ENCODE results near the gene ZNF81. TPM values are rescaled to one million over a fixed set of nuclear protein-coding genes. Genes with fewer than 3 reads are reported as not detected.
A peak's percentile ranks its signal among the peaks of the same experiment; 100 is the strongest.

Gene ZNF81
- total and polyA plus RNA-seq, 2 donors (not counting 1 experiment from before 2014, with no cell fraction given) = 3.5 to 5.4 TPM

GRCh38 chrX:47815901-47816845, 20.5 kb upstream of the ZNF81 start:
- H4K20me1 ChIP-seq (ENCODE audit: control insufficient read depth, extremely low read depth, insufficient read depth, low read length) = no peaks in the 10 kb centered on the region
- DNase-seq (ENCODE audit: low read depth in 2 of 2) = peak; percentile 9 to 33
- H2AFZ ChIP-seq (ENCODE audit: low read length) = no peak overlapping the region
- H3K4me1 ChIP-seq (ENCODE audit: control insufficient read depth, extremely low read depth, insufficient read depth, low read length) = no peaks in the 10 kb centered on the region
- H3K27ac ChIP-seq (ENCODE audit: insufficient read depth, low read length) = no peak overlapping the region
- H3K36me3 ChIP-seq (ENCODE audit: control insufficient read depth, insufficient read depth, low read length) = no peaks in the 10 kb centered on the region
- H3K27me3 ChIP-seq (ENCODE audit: control insufficient read depth, insufficient read depth, low read length) = no peaks in the 10 kb centered on the region
- H3K9me3 ChIP-seq (ENCODE audit: control insufficient read depth, insufficient read depth, low read depth, low read length) = no peaks in the 10 kb centered on the region
- no peak overlapping the region for H3K9ac ChIP-seq (ENCODE audit: insufficient read depth, low read length)
- no peak overlapping the region for H3K4me3 ChIP-seq (replicated peaks in 1 of 4; ENCODE audit: control extremely low read depth in 1 of 4, insufficient read depth in 1 of 4, low read depth in 3 of 4, low read length in 4 of 4)
- H3K4me2 ChIP-seq (ENCODE audit: extremely low read depth, insufficient read depth, low read length) = no peak overlapping the region
- TF ChIP-seq EZH2 (IDR thresholded peaks at IDR 0.05; ENCODE audit: low read length, missing control alignments) (no peak), CTCF (conservative IDR thresholded peaks at IDR 0.05 in 1 of 2, IDR thresholded peaks at IDR 0.05 in 1 of 2; ENCODE audit: low read depth in 1 of 2, low read length in 2 of 2) (no peak)
- no peaks in the 10 kb centered on the region for H3K79me2 ChIP-seq (ENCODE audit: control insufficient read depth, insufficient read depth, low read length)

DNA sequence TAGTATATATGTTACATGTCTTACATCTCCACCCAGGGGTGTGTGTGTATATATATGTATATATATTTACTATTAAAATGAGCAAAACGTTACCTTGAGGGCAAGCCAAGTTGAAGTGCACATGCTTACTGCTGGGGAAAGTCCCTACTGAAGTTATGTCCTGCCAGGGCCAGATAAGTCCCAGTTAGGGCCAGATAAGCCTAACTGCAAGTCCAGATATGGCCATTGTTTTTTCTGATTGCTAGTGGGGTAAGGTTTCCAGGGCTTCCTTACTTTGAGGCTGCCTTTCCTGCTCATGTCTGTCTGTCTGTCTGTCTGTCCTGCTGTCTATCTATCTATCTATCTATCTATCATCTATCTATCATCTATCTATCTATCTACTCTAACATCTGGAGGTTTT, 19.3 kb upstream of the ZNF81 start:
- no peak overlapping the region for H3K4me2 ChIP-seq (ENCODE audit: extremely low read depth, insufficient read depth, low read length)
- H3K36me3 ChIP-seq (ENCODE audit: control insufficient read depth, insufficient read depth, low read length) = no peaks in the 10 kb centered on the region
- H4K20me1 ChIP-seq (ENCODE audit: control insufficient read depth, extremely low read depth, insufficient read depth, low read length) = no peaks in the 10 kb centered on the region
- no peak overlapping the region for H3K9ac ChIP-seq (ENCODE audit: insufficient read depth, low read length)
- no peaks in the 10 kb centered on the region for H3K27me3 ChIP-seq (ENCODE audit: control insufficient read depth, insufficient read depth, low read length)
- no peak overlapping the region for H3K27ac ChIP-seq (ENCODE audit: insufficient read depth, low read length)
- no peak for DNase-seq (ENCODE audit: low read depth in 2 of 2)
- no peak overlapping the region for H2AFZ ChIP-seq (ENCODE audit: low read length)
- no peaks in the 10 kb centered on the region for H3K4me1 ChIP-seq (ENCODE audit: control insufficient read depth, extremely low read depth, insufficient read depth, low read length)
- no peaks in the 10 kb centered on the region for H3K9me3 ChIP-seq (ENCODE audit: control insufficient read depth, insufficient read depth, low read depth, low read length)
- TF ChIP-seq CTCF (conservative IDR thresholded peaks at IDR 0.05 in 1 of 2, IDR thresholded peaks at IDR 0.05 in 1 of 2; ENCODE audit: low read depth in 1 of 2, low read length in 2 of 2) (no peak), EZH2 (IDR thresholded peaks at IDR 0.05; ENCODE audit: low read length, missing control alignments) (no peak)
- no peaks in the 10 kb centered on the region for H3K79me2 ChIP-seq (ENCODE audit: control insufficient read depth, insufficient read depth, low read length)
- H3K4me3 ChIP-seq (replicated peaks in 1 of 4; ENCODE audit: control extremely low read depth in 1 of 4, insufficient read depth in 1 of 4, low read depth in 3 of 4, low read length in 4 of 4) = no peak overlapping the region

DNA sequence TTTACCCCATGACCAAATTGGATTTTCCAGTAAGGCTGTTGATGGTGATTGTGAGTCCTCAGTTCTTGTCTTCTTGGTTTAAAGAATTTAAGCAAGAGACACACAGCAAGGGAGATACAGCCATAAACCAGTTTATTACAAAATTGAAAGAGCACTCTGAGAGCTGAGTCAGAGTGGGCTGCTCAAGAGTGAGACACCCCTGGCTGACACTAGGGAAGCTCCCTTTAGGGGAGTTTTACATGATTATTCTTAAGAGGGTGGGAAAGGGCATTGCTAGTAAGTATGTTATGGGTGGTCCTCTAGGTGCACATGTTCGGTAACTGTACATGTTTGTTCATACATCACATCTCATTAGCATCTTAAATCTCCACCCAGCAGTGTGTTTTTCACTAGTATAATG, 18.8 kb upstream of the ZNF81 start:
- TF ChIP-seq EZH2 (IDR thresholded peaks at IDR 0.05; ENCODE audit: low read length, missing control alignments) (no peak), CTCF (conservative IDR thresholded peaks at IDR 0.05 in 1 of 2, IDR thresholded peaks at IDR 0.05 in 1 of 2; ENCODE audit: low read depth in 1 of 2, low read length in 2 of 2) (no peak)
- Histone ChIP-seq H3K79me2 (ENCODE audit: control insufficient read depth, insufficient read depth, low read length) (no peaks in the 10 kb centered on the region), H2AFZ (ENCODE audit: low read length) (no peak overlapping the region)

More for the DNA sequence above, 18.8 kb upstream of the ZNF81 start:
- Histone ChIP-seq H3K4me1 (ENCODE audit: control insufficient read depth, extremely low read depth, insufficient read depth, low read length) (no peaks in the 10 kb centered on the region), H3K9me3 (ENCODE audit: control insufficient read depth, insufficient read depth, low read depth, low read length) (no peaks in the 10 kb centered on the region), H4K20me1 (ENCODE audit: control insufficient read depth, extremely low read depth, insufficient read depth, low read length) (no peaks in the 10 kb centered on the region), H3K4me3 (replicated peaks in 1 of 4; ENCODE audit: control extremely low read depth in 1 of 4, insufficient read depth in 1 of 4, low read depth in 3 of 4, low read length in 4 of 4) (no peak overlapping the region), H3K9ac (ENCODE audit: insufficient read depth, low read length) (no peak overlapping the region), H3K27ac (ENCODE audit: insufficient read depth, low read length) (no peak overlapping the region), H3K36me3 (ENCODE audit: control insufficient read depth, insufficient read depth, low read length) (no peaks in the 10 kb centered on the region), H3K4me2 (ENCODE audit: extremely low read depth, insufficient read depth, low read length) (no peak overlapping the region), H3K27me3 (ENCODE audit: control insufficient read depth, insufficient read depth, low read length) (no peaks in the 10 kb centered on the region)
- DNase-seq (ENCODE audit: low read depth in 2 of 2) = no peak

Data from fibroblast of lung (primary cell).